ENCODE data around the gene GRIN2A. TPM values are rescaled to one million over a fixed set of nuclear protein-coding genes. Genes with fewer than 3 reads are reported as not detected.

The GRIN2A gene
- total RNA-seq, 2 experiments from 2014 or later: not detected

- no peaks in the 10 kb centered on the region for H3K27me3 Mint-ChIP-seq
- no peaks in the 10 kb centered on the region for H3K36me3 Mint-ChIP-seq (ENCODE audit: low read depth)
- DNase-seq (no peak), ATAC-seq (no peak)
- intact Hi-C loops (cut with micrococcal nuclease): no loop called here
- POLR2A ChIA-PET: no interaction called here
- H3K4me3 Mint-ChIP-seq: no peak overlapping the region
- CTCF ChIA-PET: interaction anchor here (0.7 kb wide), 1 partner anchor 10 kb away, joined by 3 read pairs; no protein-coding TSS in a partner anchor
- H3K27ac Mint-ChIP-seq: no peak overlapping the region
- H3K4me1 Mint-ChIP-seq (ENCODE audit: low read depth): no peaks in the 10 kb centered on the region
- H3K9me3 Mint-ChIP-seq: no peaks in the 10 kb centered on the region
- TF ChIP-seq CTCF (IDR thresholded peaks at IDR 0.05): no peak
Measured at GRCh38 chr16:10020866-10021265, 161.4 kb downstream of the GRIN2A start.

GRCh38 chr16:10016752-10017151, 165.5 kb downstream of the GRIN2A start:
- intact Hi-C loops (cut with micrococcal nuclease): no loop called here
- no peaks in the 10 kb centered on the region for H3K4me1 Mint-ChIP-seq (ENCODE audit: low read depth)
- H3K27ac Mint-ChIP-seq: no peak overlapping the region
- no peak for TF ChIP-seq CTCF (IDR thresholded peaks at IDR 0.05)
- POLR2A ChIA-PET: no interaction called here
- H3K36me3 Mint-ChIP-seq (ENCODE audit: low read depth): no peaks in the 10 kb centered on the region
- H3K27me3 Mint-ChIP-seq: peaks cover 2% of the 10 kb centered on the region
- H3K9me3 Mint-ChIP-seq: no peaks in the 10 kb centered on the region
- no peak overlapping the region for H3K4me3 Mint-ChIP-seq
- CTCF ChIA-PET: no interaction called here
- ATAC-seq (no peak), DNase-seq (no peak)

- Mint-ChIP-seq H3K4me1 (ENCODE audit: low read depth) (no peaks in the 10 kb centered on the region), H3K27me3 (peaks cover 2% of the 10 kb centered on the region), H3K36me3 (ENCODE audit: low read depth) (no peaks in the 10 kb centered on the region), H3K27ac (no peak overlapping the region), H3K4me3 (no peak overlapping the region), H3K9me3 (no peaks in the 10 kb centered on the region)
- TF ChIP-seq CTCF (IDR thresholded peaks at IDR 0.05): no peak
- no peak for DNase-seq
- CTCF ChIA-PET: no interaction called here
- no peak for ATAC-seq
- POLR2A ChIA-PET: no interaction called here
- intact Hi-C loops (cut with micrococcal nuclease): no loop called here
Measured at GRCh38 chr16:10015397-10015796, 166.8 kb downstream of the GRIN2A start.

GRCh38 chr16:10013774-10014173, 168.5 kb downstream of the GRIN2A start:
- ChIA-PET CTCF (no interaction called here), POLR2A (no interaction called here)
- no peak overlapping the region for H3K27ac Mint-ChIP-seq
- no peak for TF ChIP-seq CTCF (IDR thresholded peaks at IDR 0.05)
- ATAC-seq: no peak
- no peaks in the 10 kb centered on the region for H3K4me1 Mint-ChIP-seq (ENCODE audit: low read depth)
- no peaks in the 10 kb centered on the region for H3K9me3 Mint-ChIP-seq
- intact Hi-C loops (cut with micrococcal nuclease): no loop called here
- no peak overlapping the region for H3K4me3 Mint-ChIP-seq
- H3K36me3 Mint-ChIP-seq (ENCODE audit: low read depth): no peaks in the 10 kb centered on the region
- peaks cover 2% of the 10 kb centered on the region for H3K27me3 Mint-ChIP-seq
- no peak for DNase-seq

- no peaks in the 10 kb centered on the region for H3K4me1 Mint-ChIP-seq (ENCODE audit: low read depth)
- intact Hi-C loops (cut with micrococcal nuclease): no loop called here
- no peak for DNase-seq
- H3K27me3 Mint-ChIP-seq: peaks cover 2% of the 10 kb centered on the region
- no peak overlapping the region for H3K27ac Mint-ChIP-seq
- ChIA-PET CTCF (no interaction called here), POLR2A (no interaction called here)
- no peak overlapping the region for H3K4me3 Mint-ChIP-seq
- no peaks in the 10 kb centered on the region for H3K9me3 Mint-ChIP-seq
- H3K36me3 Mint-ChIP-seq (ENCODE audit: low read depth): no peaks in the 10 kb centered on the region
- no peak for ATAC-seq
- no peak for TF ChIP-seq CTCF (IDR thresholded peaks at IDR 0.05)
Measured at GRCh38 chr16:10013364-10013763, 168.9 kb downstream of the GRIN2A start.

All from activated CD8-positive, alpha-beta T cell treated with anti-CD3 and anti-CD28 coated beads for 36 hours (primary cell).